GM19463 (cell line): ENCODE measurements around the gene RASGRF2.
"Not testable (repeated sequence)": the region's sequence is repeated elsewhere in the genome, so short reads cannot be mapped to it uniquely, and the experiment has no call there.

Source experiments
- ATAC-seq: cut with Tn5 transposase; IDR thresholded peaks from one replicate; pipeline ENCODE4 v1.9.1; 2021; ENCODE audit warnings: mild to moderate bottlenecking, moderate library complexity; ENCODE audit not compliant: unreplicated experiment

RASGRF2 gene

DNA sequence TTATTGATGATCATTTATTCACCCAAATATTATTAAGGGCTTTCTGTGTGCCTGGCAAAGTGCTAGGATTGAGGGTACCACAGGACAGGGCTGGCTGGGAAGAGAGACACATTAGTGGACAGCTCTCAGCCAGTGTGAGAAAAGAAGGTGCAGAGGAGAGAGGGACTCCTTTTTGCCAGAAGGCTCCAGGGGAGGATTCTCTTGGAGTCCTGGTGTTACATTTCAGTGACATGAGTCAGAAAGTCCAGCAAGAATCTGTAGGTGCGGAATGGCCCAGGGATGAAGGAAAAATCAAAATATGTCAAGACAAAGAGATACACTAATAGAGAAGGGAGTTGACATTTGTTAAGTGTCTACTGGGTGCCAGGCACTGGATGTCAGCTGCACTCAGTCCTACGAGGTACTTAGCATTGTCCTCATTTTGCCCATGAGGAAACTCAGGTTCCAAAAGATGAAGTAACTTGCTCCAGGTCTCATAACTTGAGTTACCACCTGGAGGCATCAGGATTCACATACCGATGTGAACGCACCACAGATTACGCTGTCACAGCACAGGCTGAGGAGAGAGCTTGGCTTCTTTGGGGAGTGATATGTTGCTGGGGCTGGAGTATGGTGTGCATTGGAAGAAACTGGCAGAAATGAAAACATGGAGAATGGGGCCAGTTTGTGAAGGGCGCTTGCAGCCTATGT lies 60.5 kb downstream of the RASGRF2 start:
- ATAC-seq, result no peak

DNA sequence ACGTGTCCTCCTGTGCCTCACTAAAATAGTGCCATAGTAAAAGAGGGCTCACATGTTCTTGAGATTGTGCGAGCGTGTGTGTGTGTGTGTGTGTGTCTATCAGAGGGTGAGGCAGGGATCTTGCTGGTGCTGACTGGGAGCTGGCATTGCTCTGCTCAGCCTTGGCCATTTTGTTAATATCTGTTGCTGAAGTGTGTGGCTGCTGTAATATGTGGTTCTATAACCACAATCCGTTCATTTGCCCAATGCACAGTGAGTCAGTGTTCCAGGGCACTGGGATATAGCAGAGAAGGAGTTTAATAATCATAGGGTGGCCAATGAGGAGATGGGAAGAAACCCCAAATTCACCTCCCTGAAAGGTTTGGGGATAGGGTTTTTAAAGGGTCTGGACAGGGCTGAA lies 61.3 kb downstream of the RASGRF2 start:
- ATAC-seq, result no peak

DNA sequence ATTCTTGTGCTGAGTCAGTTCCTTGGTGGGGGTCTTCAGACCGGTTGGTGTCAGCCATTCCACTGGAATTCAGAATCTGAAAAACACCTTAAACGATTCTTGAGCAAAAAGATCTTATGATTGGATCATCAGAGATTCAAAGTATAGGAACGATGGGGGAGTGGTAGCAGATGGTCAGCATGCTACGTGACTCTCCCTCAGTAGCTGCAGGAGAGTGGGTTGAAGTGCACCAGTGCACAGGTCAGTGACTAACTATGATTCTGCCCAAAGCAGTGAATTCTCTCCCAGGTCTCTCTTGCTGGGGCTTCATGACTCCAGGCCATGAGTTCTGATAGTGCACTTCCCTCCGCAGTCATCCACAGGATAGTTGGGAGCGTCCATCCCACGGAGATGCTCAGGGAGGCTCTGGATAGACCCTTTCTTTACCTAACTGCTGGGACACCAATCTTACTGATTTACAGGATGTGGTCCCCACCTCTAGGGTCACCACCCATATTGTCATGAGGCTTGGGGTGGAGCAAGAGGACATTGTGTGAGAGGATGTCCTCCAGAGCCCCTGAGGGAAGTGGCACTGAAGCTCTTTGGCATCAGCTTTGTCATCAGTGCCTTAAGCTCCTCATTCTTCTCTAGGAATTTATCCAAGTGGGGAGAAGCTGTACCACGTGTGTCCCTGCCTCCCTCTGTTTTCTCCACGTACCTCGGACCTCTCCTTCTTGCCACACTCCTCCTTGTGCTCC lies 62.0 kb downstream of the RASGRF2 start:
- ATAC-seq, result no peak

- no peak for ATAC-seq
Measured at GRCh38 chr5:81022688-81023084, 62.5 kb downstream of the RASGRF2 start.

- ATAC-seq, result no peak
Measured at GRCh38 chr5:81023261-81023970, 63.3 kb downstream of the RASGRF2 start.

- ATAC-seq, result no peak
Measured at GRCh38 chr5:81027481-81028058, 67.4 kb downstream of the RASGRF2 start.

DNA sequence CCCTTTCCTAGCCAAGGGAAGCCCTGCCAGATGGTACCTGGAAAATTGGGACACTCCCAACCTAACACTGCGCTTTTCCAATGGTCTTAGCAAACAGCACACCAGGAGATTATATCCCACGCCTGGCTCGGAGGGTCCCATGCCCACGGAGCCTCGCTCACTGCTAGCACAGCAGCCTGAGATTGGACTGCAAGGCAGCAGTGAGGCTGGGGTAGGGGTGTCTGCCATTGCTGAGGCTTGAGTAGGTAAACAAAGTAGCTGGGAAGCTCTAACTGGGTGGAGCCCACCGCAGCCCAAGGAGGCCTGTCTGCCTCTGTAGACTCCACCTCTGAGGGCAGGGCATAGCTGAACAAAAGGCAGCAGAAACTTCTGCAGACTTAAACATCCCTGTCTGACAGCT lies 68.7 kb downstream of the RASGRF2 start:
- not testable (repeated sequence) for ATAC-seq

- not testable (repeated sequence) for ATAC-seq
Measured at GRCh38 chr5:81029736-81030135, 69.6 kb downstream of the RASGRF2 start.

DNA sequence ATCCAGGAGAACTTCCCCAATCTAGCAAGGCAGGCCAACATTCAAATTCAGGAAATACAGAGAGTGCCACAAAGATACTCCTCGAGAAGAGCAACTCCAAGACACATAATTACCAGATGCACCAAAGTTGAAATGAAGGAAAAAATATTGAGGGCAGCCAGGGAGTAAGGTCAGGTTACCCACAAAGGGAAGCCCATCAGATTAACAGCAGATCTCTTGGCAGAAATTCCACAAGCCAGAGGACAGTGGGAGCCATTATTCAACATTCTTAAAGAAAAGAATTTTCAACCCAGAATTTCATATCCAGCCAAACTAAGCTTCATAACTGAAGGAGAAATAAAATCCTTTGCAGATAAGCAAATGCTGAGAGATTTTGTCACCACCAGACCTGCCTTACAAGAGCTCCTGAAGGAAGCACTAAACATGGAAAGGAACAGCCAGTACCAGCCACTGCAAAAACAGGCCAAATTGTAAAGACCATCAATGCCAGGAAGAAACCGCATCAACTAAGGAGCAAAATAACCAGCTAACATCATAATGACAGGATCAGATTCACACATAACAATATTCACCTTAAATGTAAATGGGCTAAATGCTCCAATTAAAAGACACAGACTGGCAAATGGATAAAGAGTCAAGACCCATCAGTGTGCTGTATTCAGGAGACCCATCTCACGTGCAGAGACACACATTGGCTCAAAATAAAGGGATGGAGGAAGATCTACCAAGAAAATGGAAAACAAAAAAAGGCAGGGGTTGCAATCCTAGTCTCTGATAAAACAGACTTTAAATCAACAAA lies 70.3 kb downstream of the RASGRF2 start:
- not testable (repeated sequence) for ATAC-seq

GRCh38 chr5:81035522-81035921 lies 75.4 kb downstream of the RASGRF2 start:
- ATAC-seq, result no peak

DNA sequence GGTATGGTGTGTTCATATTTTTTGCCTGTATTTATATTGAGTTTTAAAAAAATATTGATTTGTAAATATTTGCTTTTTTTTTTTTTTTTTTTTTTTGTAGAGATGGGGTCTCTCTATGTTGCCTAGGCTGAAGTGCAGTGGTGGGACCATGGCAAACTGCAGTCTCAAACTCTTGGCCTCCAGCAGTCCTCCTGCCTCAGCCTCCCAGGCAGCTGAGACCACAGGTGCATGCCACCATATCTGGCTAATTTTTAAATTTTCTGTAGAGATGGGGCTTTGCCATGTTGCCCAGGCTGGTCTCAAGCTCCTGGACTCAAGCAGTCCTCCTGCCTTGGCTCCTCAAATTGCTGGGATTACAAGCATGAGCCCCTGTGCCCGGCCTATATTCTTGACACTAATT lies 78.3 kb downstream of the RASGRF2 start:
- ATAC-seq, result no peak

GRCh38 chr5:81044868-81045267 lies 84.7 kb downstream of the RASGRF2 start:
- ATAC-seq, result no peak

GRCh38 chr5:81045389-81045807 lies 85.2 kb downstream of the RASGRF2 start:
- ATAC-seq, result no peak

GRCh38 chr5:81046041-81046440 lies 85.9 kb downstream of the RASGRF2 start:
- ATAC-seq, result no peak

GRCh38 chr5:81052325-81052724 lies 92.2 kb downstream of the RASGRF2 start:
- no peak for ATAC-seq

- not testable (repeated sequence) for ATAC-seq
Measured at GRCh38 chr5:81053282-81053681, 93.1 kb downstream of the RASGRF2 start.

GRCh38 chr5:81058121-81058520 lies 98.0 kb downstream of the RASGRF2 start:
- no peak for ATAC-seq

DNA sequence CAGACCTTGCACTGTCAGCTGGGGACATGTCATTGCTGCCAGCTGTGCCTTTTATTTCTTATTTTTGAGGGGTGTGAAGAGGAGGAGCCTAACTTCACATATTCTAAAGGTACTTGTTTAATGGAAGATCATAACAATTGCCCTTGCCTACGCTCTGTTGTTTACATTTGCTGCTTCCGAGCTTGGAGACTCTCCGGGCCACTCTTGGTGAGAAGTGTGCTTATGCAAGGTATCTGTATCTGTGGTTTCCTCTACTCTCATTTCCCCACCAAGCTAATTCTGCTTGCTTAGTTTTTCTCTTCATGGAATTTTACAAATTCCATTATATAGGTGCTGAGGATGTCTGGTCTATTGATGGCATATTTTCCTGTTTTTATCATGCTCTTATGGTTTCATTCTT lies 105.3 kb downstream of the RASGRF2 start:
- ATAC-seq, result no peak

- ATAC-seq, result no peak
Measured at GRCh38 chr5:81066102-81066501, 105.9 kb downstream of the RASGRF2 start.

DNA sequence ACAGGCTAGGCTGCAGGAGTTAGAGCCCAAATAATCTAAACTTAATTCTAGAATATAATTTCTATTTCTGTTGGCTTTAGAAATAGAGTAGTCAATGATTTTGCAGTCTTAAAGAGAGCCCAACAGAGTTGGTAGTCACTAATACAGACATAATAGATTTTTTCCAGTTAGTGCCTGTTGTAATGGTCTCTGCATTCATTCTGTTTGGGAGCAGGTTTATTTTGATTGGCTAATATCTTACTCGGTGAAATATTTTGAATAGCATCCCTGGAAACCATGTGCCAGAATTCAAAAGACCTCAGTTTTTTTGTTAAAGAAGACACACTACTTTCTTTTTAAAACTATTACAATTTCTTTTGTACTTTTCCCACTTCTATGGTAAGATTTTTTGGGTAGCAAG lies 107.2 kb downstream of the RASGRF2 start:
- ATAC-seq, result no peak

GRCh38 chr5:81068063-81068462 lies 107.9 kb downstream of the RASGRF2 start:
- no peak for ATAC-seq
